HL-60 (cell line): ENCODE results near the gene SAPCD2.

Experiments
- REST ChIP-seq: IDR thresholded peaks from 2 replicates; pipeline ENCODE4 v1.6.1; 2012; ENCODE audit warnings: low read depth; ENCODE audit not compliant: insufficient replicate concordance
- TF ChIP-seq, protein P1 (sequence below): IDR thresholded peaks from one replicate; pipeline ENCODE4 v1.5.1; 2011; ENCODE audit warnings: low read length, control low read depth, inconsistent platforms; ENCODE audit not compliant: insufficient read depth

DNA sequence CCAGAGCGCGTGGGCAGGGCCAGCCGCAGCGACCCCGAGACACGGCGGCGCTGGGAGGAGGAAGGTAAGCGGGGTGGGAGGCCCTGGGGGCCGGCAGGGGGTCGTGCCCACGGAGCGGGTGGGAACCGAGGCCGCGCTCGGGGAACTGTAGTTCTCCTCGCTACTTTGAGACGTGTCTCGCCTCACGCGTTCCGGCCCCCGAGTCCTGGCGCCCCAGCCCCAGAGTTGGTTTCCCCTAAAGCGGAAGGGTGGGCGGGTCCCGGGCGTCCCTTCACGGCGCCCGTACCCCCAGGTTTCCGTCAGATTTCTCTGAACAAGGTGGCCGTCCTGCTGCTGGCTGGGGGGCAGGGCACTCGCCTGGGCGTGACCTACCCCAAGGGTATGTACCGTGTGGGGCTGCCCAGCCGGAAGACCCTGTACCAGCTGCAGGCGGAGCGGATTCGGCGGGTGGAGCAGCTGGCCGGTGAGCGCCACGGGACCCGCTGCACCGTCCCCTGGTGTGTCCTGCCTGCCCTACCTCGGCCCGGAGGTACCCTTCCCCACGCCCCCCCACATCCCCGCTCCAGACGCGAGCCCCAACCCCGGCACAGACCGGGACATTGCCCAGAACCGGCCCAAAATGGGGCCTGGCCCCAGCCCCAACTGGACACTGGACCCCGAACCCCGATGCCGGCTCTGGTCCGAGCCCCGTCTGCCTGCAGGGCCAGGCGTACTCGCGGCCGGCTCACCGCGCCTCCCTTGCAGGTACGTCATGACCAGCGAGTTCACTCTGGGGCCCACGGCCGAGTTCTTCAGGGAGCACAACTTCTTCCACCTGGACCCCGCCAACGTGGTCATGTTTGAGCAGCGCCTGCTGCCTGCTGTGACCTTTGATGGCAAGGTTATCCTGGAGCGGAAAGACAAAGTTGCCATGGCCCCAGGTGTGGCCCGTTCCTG is 7.7 kb upstream of the SAPCD2 start:
- TF ChIP-seq, protein P1, sequence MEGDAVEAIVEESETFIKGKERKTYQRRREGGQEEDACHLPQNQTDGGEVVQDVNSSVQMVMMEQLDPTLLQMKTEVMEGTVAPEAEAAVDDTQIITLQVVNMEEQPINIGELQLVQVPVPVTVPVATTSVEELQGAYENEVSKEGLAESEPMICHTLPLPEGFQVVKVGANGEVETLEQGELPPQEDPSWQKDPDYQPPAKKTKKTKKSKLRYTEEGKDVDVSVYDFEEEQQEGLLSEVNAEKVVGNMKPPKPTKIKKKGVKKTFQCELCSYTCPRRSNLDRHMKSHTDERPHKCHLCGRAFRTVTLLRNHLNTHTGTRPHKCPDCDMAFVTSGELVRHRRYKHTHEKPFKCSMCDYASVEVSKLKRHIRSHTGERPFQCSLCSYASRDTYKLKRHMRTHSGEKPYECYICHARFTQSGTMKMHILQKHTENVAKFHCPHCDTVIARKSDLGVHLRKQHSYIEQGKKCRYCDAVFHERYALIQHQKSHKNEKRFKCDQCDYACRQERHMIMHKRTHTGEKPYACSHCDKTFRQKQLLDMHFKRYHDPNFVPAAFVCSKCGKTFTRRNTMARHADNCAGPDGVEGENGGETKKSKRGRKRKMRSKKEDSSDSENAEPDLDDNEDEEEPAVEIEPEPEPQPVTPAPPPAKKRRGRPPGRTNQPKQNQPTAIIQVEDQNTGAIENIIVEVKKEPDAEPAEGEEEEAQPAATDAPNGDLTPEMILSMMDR: no peak
- no peak for TF ChIP-seq REST
